ENCODE results near the gene ITPR1.

- TF ChIP-seq CTCF (IDR thresholded peaks at IDR 0.05) (no peak), POLR2A (IDR thresholded peaks at IDR 0.05) (no peak)
These were observed 71.1 kb downstream of the ITPR1 start for GRCh38 chr3:4564270-4564669.

All from heart left ventricle (tissue), 13 donors.